ENCODE measurements around the gene CS. TPM values are rescaled to one million over a fixed set of nuclear protein-coding genes. Genes with fewer than 3 reads are reported as not detected.
"Not testable (repeated sequence)": the region's sequence is repeated elsewhere in the genome, so short reads cannot be mapped to it uniquely, and the experiment has no call there.

The CS gene
- total and polyA plus RNA-seq, 7 donors = 194 to 601 (median 317) TPM

DNA sequence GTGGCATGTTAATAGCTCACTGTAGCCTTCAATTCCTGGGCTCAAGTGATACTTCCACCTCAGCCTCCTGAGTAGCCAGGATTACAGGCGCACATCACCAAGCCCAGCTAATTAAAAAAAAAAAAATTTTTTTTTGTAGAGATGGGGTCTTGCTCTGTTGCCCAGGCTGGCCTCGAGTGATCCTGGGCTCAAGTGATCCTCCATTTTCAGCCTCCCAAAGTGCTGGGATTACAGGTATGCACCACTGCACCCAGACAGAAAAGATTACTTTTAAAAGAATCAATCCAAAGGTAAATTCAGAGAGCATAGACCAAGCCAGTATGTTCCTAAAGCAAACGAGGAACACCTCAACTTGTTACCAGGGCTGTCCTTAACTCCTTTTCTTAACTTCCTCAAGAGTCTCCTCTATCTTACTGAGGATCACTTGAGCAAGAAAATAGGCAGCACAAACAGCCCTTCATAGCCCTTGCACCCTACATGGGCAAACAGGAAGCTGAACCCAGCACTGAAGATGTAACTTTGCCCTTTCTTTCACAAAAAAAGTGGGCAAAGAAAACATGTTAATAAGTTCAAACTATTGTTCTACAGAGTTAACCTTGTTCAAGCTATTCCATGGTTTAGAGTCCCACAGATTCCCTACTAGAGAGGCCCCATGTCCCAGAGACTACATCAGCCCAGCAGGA lies 11.3 kb downstream of the CS start:
- ATAC-seq (no peak), DNase-seq (no peak)
- Histone ChIP-seq H3K4me1 (peaks cover 36% of the 10 kb centered on the region), H3K9me3 (no peaks in the 10 kb centered on the region), H3K27me3 (ENCODE audit: insufficient read depth in 3 of 3, low read length in 2 of 3) (no peaks in the 10 kb centered on the region), H3K4me3 (no peak overlapping the region), H3K27ac (no peak overlapping the region), H3K36me3 (ENCODE audit: insufficient read depth in 1 of 2, low read depth in 1 of 2) (peaks cover 15 to 55% of the 10 kb centered on the region in 2 donors)
- 77 to 89% (median 80%) methylated on average over 3 of the region's 3 CpGs for WGBS, 3 donors
- intact Hi-C loops (cut with DNase I) = no loop called here
- TF ChIP-seq, protein P1, sequence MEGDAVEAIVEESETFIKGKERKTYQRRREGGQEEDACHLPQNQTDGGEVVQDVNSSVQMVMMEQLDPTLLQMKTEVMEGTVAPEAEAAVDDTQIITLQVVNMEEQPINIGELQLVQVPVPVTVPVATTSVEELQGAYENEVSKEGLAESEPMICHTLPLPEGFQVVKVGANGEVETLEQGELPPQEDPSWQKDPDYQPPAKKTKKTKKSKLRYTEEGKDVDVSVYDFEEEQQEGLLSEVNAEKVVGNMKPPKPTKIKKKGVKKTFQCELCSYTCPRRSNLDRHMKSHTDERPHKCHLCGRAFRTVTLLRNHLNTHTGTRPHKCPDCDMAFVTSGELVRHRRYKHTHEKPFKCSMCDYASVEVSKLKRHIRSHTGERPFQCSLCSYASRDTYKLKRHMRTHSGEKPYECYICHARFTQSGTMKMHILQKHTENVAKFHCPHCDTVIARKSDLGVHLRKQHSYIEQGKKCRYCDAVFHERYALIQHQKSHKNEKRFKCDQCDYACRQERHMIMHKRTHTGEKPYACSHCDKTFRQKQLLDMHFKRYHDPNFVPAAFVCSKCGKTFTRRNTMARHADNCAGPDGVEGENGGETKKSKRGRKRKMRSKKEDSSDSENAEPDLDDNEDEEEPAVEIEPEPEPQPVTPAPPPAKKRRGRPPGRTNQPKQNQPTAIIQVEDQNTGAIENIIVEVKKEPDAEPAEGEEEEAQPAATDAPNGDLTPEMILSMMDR (IDR thresholded peaks at IDR 0.05) = no peak

DNA sequence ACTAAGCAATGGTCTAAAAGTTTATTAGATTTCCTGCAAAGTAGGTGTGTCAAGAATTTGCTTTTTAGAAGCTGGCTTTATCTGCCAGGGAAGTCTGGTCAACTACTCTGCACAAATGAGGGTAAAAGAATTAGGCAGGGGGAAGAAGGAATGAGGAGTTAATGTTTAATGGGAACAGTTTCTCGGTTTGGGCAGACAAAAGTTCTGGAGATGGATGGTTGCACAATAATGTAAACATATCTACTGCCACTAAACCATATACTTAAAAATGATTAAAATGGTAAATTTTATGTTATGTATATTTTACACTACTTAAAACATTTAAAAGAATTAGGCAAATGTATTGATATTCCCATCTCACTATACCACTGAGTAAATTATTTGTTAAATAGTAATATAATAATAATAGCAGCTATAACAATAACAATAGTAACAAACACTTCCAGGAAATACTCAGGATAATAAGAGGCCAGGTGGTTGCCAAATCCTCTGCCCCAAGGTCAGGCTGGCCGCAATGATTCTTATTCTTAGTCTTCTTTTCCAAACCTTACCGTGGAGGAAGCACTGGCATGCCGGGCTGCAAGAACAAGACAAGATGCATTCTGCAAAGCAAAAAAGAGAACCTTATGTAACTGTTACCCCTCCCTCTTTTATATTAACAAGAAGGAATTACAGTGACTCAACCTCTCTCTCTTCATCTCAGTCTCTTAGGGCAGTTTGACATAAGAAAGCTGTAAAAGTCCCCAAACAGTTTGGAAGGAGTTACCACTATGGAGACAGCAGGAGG lies 13.9 kb downstream of the CS start:
- no peaks in the 10 kb centered on the region for H3K27me3 ChIP-seq (ENCODE audit: insufficient read depth in 3 of 3, low read length in 2 of 3)
- whole genome bisulfite sequencing, 3 donors = 40 to 55% (median 42%) methylated on average over 4 of the region's 4 CpGs
- peaks cover 14% of the 10 kb centered on the region for H3K4me1 ChIP-seq
- no peak overlapping the region for H3K4me3 ChIP-seq
- TF ChIP-seq, protein P1 (IDR thresholded peaks at IDR 0.05) = no peak
- no peaks in the 10 kb centered on the region for H3K9me3 ChIP-seq
- peaks cover 30 to 72% of the 10 kb centered on the region in 2 donors for H3K36me3 ChIP-seq (ENCODE audit: insufficient read depth in 1 of 2, low read depth in 1 of 2)
- ATAC-seq (peak in 1 of 4 donors; percentile 33), DNase-seq (no peak)
- intact Hi-C loops (cut with DNase I) = no loop called here
- peak overlapping the region; percentile 46 for H3K27ac ChIP-seq

DNA sequence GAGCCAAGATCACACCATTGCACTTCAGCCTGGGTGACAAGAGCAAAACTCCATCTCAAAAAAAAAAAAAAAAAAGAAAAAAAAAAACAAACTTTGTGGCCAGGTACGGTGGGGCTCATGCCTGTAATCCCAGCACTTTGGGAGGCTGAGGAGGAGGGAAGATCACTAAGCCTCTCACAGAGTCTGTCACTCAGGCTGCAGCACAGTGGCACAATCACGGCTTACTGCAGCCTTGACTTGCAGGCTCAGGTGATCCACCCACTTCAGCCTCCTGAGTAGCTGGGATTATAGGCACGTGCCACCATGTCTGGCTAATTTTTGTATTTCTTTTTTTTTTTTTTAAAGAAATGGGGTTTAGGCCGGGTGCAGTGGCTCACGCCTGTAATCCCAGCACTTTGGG lies 15.9 kb downstream of the CS start:
- H3K27me3 ChIP-seq (ENCODE audit: insufficient read depth in 3 of 3, low read length in 2 of 3); DNase-seq; intact Hi-C loops (cut with DNase I); H3K27ac ChIP-seq; H3K4me3 ChIP-seq; ATAC-seq; H3K9me3 ChIP-seq: not testable (repeated sequence)
- 76 to 87% (median 83%) methylated on average over 5 of the region's 5 CpGs for WGBS, 3 donors
- Histone ChIP-seq H3K36me3 (ENCODE audit: insufficient read depth in 1 of 2, low read depth in 1 of 2) (peaks cover 31 to 78% of the 10 kb centered on the region in 2 donors), H3K4me1 (peaks cover 13% of the 10 kb centered on the region)

DNA sequence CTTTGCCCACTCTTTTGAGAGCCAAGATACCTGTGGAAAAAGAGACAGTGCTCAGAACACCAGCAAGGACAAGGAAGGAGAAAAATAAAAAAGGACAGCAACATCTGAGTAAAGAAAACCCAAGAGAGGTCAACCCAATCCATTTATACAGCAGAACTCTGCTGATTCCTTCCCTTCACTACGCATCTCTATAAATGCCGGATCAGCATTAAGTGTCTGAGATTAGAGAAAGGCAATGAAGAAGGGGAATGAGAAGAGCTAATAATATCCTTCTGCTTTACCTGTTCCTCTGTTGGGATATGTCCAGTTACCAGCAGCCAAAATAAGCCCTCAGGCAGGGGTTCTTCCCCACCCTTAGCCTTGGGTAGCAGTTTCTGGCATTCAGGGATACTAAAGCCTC lies 17.6 kb downstream of the CS start:
- TF ChIP-seq, protein P1 (IDR thresholded peaks at IDR 0.05) = no peak
- intact Hi-C loops (cut with DNase I) = no loop called here
- no peak overlapping the region for H3K4me3 ChIP-seq
- ATAC-seq (no peak), DNase-seq (no peak)
- H3K36me3 ChIP-seq (ENCODE audit: insufficient read depth in 1 of 2, low read depth in 1 of 2) = peaks cover 33 to 95% of the 10 kb centered on the region in 2 donors
- no peak overlapping the region for H3K27ac ChIP-seq
- H3K4me1 ChIP-seq = peaks cover 13% of the 10 kb centered on the region
- no peaks in the 10 kb centered on the region for H3K9me3 ChIP-seq
- H3K27me3 ChIP-seq (ENCODE audit: insufficient read depth in 3 of 3, low read length in 2 of 3) = no peaks in the 10 kb centered on the region
- 72 to 97% (median 72%) methylated on average over 2 of the region's 2 CpGs for WGBS, 3 donors

DNA sequence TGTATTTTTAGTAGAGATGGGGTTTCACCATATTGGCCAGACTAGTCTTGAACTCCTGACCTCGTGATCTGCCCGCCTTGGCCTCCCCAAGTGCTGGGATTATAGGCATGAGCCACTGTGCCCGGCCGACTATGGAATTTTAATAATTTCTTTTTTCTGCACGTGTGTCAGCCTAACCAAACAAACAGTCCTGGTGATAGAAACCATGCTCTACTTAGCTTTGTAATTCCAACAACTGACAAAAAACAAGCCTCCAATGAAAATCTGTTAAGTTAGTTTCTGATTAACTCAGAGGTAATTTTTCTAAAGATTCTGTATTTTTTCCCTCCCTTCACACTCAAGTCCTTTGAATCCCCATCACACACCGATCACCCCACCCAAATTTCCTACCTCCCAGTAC lies 18.1 kb downstream of the CS start:
- no peak for ATAC-seq
- Histone ChIP-seq H3K4me3 (no peak overlapping the region), H3K27me3 (ENCODE audit: insufficient read depth in 3 of 3, low read length in 2 of 3) (no peaks in the 10 kb centered on the region), H3K36me3 (ENCODE audit: insufficient read depth in 1 of 2, low read depth in 1 of 2) (peaks cover 33 to 100% of the 10 kb centered on the region in 2 donors), H3K4me1 (peaks cover 11% of the 10 kb centered on the region), H3K9me3 (no peaks in the 10 kb centered on the region), H3K27ac (no peak overlapping the region)
- intact Hi-C loops (cut with DNase I) = no loop called here
- no peak for DNase-seq
- TF ChIP-seq, protein P1 (IDR thresholded peaks at IDR 0.05) = no peak
- 77 to 86% (median 81%) methylated on average over 6 of the region's 6 CpGs for WGBS, 3 donors
